HG03139 (cell line): ENCODE measurements around the gene CMTM1.
"Not testable (repeated sequence)": the region's sequence is repeated elsewhere in the genome, so short reads cannot be mapped to it uniquely, and the experiment has no call there.

Experiments
- ATAC-seq: cut with Tn5 transposase; IDR thresholded peaks from one replicate; pipeline ENCODE4 v1.9.1; 2021; ENCODE audit not compliant: unreplicated experiment

The CMTM1 gene

DNA sequence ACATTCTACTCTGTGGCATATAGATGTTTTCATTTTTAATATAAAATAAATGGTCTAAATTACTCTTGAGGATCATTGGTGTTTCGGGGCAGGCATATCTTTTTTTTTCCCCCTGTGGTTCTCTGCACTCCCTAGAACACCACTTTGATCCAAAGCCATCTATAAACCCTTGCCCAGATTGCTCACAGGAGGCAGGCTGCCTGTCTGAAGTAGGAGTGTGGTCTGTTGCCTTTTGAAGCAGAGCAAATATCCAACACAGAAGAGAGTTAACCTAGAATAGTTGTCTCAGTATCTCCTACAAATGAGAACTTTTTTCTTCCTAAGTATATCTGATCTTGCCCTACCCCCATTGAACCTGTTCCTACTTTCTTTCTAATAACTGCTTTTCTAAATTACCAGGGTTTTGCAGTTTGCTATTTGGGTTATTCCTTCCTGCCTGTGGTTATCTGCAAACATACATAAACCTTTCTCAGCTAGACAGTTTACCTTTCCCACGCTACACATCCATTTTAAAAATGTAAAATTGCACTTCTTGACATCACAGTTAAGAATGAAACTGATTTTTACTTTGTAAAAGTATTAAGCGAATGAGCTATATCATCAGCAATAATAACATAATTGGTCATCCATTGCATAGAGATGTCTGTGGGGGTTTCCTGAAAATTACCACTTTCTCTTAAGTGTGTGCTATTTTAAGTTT, 4.7 kb upstream of the CMTM1 start:
- no peak for ATAC-seq

DNA sequence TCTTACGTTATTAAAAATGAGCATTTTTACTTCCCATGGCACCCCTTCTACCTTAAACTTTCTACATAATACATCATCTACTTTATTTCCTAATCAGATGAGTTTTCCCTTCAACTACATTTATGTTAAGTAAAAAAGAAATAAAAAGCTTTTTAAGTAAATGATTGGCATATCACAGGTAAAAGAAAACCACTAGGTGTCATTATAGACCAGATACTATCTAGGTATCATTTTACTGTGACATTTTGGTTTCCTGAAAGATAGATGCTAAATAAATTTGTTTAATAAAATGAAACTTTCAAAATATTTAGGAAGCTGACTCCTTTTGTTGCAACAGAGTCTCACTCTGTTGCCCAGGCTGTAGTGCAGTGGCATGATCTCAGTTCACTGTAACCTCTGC, 3.8 kb upstream of the CMTM1 start:
- no peak for ATAC-seq

DNA sequence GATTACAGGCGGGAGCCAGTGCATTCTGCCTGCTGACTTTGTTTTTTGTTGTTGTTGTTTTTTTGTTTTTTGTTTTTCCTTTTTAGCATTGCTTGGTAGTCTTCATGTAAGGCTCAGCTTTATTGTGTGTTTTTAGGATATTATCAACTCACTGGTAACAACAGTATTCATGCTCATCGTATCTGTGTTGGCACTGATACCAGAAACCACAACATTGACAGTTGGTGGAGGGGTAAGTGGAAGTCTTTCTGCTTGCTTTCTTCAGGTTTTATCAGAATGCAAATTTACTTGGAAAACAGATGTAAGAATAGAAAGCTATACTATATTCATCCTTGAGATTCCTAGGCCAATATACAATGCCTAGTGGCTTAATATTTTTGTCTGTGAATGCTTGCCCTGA, 3.3 kb upstream of the CMTM1 start:
- no peak for ATAC-seq

DNA sequence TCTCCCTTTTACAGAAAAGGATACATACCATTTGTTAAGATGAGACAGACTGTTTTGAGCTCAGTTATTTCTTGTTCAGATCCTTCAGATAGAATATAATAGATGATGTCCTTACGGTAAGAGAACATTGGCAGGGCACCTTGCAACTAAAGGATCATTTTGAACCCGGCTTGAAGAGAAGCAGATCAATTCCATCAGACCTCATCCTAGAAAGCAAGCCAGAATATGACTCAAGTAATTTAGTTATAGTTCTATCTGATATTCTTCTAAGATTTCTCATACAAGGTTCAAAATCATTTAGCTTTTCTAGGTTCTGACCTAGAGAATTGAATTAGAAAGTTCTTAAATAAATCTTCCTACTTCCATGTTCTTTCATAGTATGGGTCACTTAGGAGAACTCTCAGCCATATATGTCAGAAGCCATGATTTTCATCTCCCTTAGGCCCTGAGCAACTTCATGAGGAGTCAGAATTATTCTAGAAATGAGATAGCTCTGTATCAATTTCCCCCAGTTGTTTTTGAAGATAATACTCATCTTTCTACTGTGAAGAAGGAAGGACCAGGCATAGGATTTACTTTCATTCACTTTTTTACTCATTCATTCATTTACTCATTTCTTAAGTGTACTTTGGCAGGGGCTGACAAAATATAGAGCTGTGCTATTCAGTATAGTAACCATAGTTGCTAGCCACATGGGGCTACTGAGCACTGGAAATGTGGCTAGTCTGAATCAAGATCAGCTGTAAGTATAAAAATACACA, 2.5 kb upstream of the CMTM1 start:
- ATAC-seq, result no peak

GRCh38 chr16:66567270-66567669, 1.0 kb downstream of the CMTM1 start:
- ATAC-seq, result not testable (repeated sequence)

DNA sequence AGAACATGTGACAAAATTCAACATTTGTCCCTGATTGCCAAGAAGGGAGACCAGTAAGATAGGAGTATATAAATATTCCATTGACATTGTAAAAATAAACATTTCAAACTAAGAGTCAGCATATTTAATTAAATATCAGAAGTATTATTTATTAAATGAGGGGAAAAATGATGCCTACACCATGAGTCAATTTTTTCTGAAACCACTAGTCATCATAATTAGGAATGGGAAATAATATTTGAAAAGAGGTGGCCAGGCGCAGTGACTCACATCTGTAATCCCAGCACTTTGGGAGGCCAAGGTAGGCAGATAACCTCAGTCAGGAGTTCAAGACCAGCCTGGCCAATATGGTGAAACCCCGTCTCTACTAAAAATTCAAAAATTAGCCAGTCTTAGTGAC, 2.1 kb downstream of the CMTM1 start:
- ATAC-seq, result no peak

DNA sequence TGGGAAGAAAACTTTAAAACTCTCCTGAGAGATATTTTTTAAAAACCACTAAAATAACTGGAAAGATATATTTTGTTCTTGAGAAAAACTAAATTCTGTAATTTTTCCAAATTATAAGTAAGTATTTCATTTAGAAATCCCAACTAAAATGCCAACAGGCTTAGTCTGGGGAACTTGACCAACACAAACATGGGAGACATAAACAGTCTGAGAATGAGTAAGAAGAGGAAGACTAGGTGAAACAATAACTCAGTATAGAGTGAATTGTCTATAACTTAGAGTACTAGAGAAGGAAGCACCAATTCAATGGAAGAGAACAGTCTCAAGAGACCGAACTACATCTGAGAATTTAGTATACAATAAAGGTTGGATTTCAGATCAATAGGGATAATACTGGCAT, 2.9 kb downstream of the CMTM1 start:
- ATAC-seq, result no peak

GRCh38 chr16:66569827-66570405, 3.7 kb downstream of the CMTM1 start:
- no peak for ATAC-seq

- ATAC-seq, result no peak
Observed at GRCh38 chr16:66572356-66572755, 6.1 kb downstream of the CMTM1 start.

DNA sequence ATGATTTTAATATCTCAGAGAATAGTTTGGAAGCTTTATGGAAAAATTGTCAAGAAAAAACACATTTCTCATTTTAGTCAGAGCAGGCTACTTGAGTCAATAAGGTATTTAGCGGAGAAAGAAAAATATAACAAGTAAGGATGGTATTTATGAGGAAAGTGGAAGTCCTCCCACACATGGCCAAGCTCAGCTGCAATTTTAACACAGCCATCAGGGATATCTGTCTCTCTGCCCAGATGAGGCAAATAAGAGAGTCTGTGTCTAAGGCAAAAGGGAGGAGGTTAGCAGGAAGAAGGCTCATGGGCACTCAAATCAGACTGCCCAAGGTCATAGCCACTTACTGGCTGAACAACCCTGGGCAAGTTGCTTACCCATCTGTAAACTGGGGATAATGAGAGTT, 7.8 kb downstream of the CMTM1 start:
- no peak for ATAC-seq

DNA sequence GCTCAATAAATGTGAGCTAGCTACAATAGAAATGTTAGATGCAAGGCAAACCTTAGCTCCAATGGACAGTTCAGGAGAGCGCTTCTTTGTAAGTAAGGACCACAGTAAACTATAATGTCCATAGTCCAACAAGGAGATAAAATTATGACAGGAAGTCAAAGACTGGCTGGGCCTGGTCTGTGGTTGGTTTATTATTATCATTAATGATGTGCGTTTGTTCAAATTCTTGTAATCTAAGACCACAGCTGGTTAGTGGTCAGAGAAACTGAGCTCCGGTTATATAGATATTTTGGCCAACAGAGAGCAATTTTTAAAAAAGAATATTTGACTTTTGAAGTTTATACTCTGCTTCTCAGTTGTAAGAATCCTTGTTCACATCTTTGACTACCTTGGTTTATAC, 8.3 kb downstream of the CMTM1 start:
- ATAC-seq, result no peak

DNA sequence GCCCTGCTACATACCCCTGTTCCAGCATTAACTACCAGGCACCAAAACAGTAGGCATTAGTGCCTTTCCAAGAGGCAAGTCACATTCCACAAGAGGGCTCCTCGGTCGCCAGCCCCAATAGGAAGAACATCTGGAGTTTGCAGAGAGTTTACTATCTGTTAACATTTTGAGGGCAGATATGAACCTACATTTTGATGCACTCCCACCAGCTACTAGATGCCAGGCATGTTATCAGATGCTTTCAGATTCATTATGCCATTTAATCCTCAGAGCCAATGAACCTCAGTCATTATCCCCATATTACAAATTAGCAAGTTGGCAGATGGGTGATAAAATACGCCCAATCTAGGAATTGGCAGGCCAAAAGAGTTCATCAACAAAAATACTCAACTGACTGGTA, 8.8 kb downstream of the CMTM1 start:
- no peak for ATAC-seq

GRCh38 chr16:66576296-66576695, 10.1 kb downstream of the CMTM1 start:
- no peak for ATAC-seq

DNA sequence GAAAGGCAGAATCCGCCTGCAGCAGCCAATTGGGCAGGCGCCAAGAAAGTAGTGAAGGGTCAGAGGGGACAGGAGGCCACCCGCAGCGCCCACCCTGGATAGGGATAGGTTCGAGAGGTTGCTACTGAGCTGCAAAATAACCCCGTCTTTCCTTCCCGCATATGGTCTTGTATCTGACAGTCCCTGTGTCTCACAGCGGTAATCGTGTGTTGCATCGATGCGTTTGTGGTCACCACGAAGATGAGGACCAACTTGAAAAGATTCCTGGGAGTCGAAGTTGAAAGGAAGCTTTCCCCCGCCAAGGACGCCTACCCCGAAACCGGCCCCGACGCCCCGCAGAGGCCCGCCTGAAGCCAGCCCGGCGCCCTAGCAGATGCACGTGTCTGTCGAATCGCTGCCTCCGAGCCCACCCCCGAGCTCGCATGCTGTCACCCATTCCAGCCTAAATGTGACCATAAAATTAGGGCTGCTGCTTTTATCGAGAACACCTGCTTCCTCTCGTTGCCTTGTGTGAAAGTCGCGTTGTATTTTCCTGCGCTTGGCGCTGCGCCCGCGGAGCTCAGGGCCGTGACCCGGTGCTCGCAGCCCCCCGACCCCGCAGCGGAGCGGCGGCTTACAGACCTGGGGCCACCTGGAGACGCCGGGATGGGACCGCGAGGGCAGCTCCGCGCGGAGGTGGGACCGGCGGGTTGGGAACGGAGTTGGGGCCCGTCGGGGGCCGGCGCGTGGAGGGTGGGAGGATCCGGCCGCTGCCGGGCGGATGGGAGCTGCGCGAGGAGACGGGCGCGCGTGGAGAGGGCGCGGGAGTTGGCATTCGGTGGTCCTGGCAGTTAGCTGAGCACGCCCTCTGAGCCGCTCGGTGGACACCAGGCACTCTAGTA, 12.7 kb downstream of the CMTM1 start, which contains the start of gene CMTM2:
CMTM2 (plus strand) TSS at position 813 of the 881 bp plus-strand sequence. CDS start 145 bp downstream, outside the sequence.
- ATAC-seq, result no peak

DNA sequence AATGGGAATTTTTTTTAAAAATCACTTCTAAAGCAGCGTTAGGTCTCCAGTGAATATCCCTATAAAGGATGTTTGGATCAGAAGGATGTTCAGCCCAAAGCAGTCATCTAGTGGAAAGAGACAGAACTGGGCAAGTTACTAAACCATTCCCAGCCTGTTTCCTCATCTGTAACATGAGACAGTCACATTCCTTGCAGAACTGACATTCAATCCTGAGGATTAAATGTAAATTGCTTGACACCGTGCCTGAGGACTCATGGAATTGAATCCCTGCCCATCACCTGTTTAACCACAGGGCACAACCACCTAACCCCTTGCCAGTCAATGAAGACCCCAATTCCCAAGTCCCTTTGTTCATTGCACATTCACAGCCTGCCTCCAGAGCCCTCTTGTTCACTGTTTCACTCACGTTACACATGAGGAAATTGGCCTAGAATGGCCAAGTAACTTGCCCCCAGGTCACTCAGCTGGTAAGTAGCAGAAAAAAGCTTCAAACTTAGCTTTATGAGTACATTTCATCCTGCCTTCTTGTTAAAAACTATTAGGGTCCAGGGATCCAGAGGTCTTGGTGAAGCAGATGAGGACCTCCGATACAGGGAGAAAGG, 14.5 kb downstream of the CMTM1 start:
- ATAC-seq, result no peak

- no peak for ATAC-seq
Observed at GRCh38 chr16:66581246-66581952, 15.2 kb downstream of the CMTM1 start.

DNA sequence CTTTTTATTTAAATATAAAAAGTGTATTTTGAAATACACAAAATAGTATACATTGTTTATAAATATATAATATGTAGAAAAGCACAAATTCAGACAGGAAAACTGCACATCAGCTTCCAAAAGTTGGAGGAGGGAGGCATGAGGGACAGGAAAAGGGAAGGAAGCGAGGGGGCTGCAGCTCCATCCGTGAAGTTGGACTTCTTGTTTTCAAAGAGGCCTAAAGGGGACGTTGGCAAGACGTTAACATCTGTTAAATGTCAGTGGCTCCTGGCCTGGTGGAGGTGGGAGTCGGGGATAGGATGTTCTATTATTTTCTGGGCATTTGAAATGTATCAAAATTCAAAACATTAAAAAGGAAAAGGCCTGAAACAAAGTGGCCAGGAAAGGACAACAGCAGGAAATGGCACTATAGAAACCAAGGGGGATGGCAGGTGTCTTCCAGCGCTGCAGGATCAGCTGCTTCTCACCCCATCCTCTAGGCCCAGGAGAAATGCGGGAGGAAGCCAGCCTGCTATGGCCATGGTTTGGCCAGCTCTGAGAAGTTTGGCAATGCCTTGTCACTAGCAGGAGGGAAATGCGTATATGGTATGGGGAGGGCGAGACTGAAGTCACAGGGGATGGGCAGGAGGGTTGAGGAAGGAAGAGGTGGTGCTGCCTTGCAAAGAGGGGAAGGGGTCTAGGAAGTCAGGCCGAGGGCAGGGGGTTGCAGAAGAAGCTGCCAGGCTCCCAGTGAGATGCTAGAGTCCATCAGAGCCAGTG, 19.4 kb downstream of the CMTM1 start:
- ATAC-seq, result no peak

DNA sequence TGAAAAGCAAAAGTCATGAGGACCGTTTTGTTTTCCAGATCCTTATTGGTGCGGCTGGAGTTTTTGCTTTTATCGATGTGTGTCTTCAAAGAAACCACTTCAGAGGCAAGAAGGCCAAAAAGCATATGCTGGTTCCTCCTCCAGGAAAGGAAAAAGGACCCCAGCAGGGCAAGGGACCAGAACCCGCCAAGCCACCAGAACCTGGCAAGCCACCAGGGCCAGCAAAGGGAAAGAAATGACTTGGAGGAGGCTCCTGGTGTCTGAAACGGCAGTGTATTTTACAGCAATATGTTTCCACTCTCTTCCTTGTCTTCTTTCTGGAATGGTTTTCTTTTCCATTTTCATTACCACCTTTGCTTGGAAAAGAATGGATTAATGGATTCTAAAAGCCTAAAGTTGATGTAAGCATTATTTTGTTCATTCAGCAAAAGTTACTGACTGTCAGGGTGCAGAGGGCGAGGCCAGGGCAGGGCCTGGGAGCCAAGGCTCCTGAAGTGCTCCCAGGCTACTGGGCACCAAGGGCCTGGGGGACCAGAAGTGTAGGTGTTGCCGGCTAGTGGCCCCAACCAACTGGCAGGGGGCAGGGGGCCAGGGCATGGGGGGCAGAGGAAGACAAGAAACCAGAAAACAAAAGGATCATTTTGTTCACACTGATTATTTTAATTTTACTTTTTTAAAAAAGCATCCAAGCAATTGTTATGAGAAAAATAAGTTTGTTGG, 21.8 kb downstream of the CMTM1 start:
- ATAC-seq, result no peak
